HEK293 (cell line): Measurements from ENCODE around the gene TSPEAR.
A peak's percentile ranks its signal among the peaks of the same experiment; 100 is the strongest.

ENCODE experiments used
- CTCF ChIA-PET: fragments of 350-600 bp; formaldehyde crosslinking; extraction: SDS; loops from one replicate; lab custom pipeline; 2021; ENCODE audit warnings: antibody characterized with exemption; lab: Yijun Ruan, JAX
- POLR2A ChIA-PET: fragments of 300-600 bp; formaldehyde crosslinking; extraction: SDS; loops from one replicate; lab custom pipeline; 2020; ENCODE audit warnings: antibody characterized with exemption, inconsistent platforms; lab: Yijun Ruan, JAX
- H3K27ac ChIP-seq: fragments of 200-500 bp; sonication (Bioruptor generic); 2 replicates; pipeline ENCODE4 v1.5.1; 2014; ENCODE audit warnings: low read depth, low read length, control low read depth, inconsistent platforms; ENCODE audit errors: extremely low read depth
- H3K36me3 ChIP-seq, 2 experiments: fragments of 200-500 bp in 1 of 2; sonication (Bioruptor generic) in 1 of 2; 1 replicate in 1 of 2; 2 replicates in 1 of 2; pipeline ENCODE4 v1.5.1; 2014 to 2017; ENCODE audit warnings: inconsistent platforms in 2 of 2, low read length in 2 of 2; ENCODE audit not compliant: control insufficient read depth in 2 of 2, insufficient read depth in 1 of 2
- H3K4me1 ChIP-seq: fragments of 200-500 bp; sonication (Bioruptor generic); 2 replicates; pipeline ENCODE4 v1.5.1; 2014; ENCODE audit warnings: mild to moderate bottlenecking, low read length, inconsistent platforms; ENCODE audit not compliant: control insufficient read depth, insufficient read depth
- H3K4me3 ChIP-seq: 2 replicates; pipeline ENCODE4 v1.5.1; 2011; ENCODE audit warnings: low read depth, mild to moderate bottlenecking, control low read depth, low read length, moderate library complexity
- H3K9me3 ChIP-seq: fragments of 200-500 bp; sonication (Bioruptor generic); 2 replicates; pipeline ENCODE4 v1.5.1; 2014; ENCODE audit warnings: low read depth, low read length, inconsistent platforms; ENCODE audit not compliant: control insufficient read depth, insufficient read depth
- GLI4 ChIP-seq: fragments of 450-650 bp; formaldehyde crosslinking; IDR thresholded peaks from 2 replicates; pipeline ENCODE4 v1.5.1; 2016; ENCODE audit warnings: missing biosample characterization, missing genetic modification characterization
- HOXD13 ChIP-seq: sonication (generic); formaldehyde crosslinking; IDR thresholded peaks from 2 replicates; pipeline ENCODE4 v1.8.0; 2022; ENCODE audit warnings: missing genetic modification reagents, borderline replicate concordance
- MEIS1 ChIP-seq: sonication (generic); formaldehyde crosslinking; IDR thresholded peaks from 2 replicates; pipeline ENCODE4 v1.8.1; 2022; ENCODE audit warnings: missing genetic modification reagents, mild to moderate bottlenecking, borderline replicate concordance
- MZF1 ChIP-seq: fragments of 450-650 bp; formaldehyde crosslinking; IDR thresholded peaks from 2 replicates; pipeline ENCODE4 v1.5.1; 2017; ENCODE audit warnings: missing biosample characterization, missing genetic modification characterization, borderline replicate concordance
- TCF7L2 ChIP-seq: IDR thresholded peaks from 2 replicates; pipeline ENCODE4 v1.6.1; 2011; ENCODE audit warnings: low read depth, mild to moderate bottlenecking, inconsistent platforms, low read length, moderate library complexity, borderline replicate concordance
- YY1 ChIP-seq: fragments of 450-650 bp; formaldehyde crosslinking; IDR thresholded peaks from 2 replicates; pipeline ENCODE4 v1.5.1; 2018; ENCODE audit warnings: missing biosample characterization, missing genetic modification characterization
- ZFP41 ChIP-seq: fragments of 450-650 bp; formaldehyde crosslinking; IDR thresholded peaks from 2 replicates; pipeline ENCODE4 v1.5.1; 2016; ENCODE audit warnings: missing biosample characterization, missing genetic modification characterization, borderline replicate concordance
- ZIC2 ChIP-seq: fragments of 450-650 bp; formaldehyde crosslinking; IDR thresholded peaks from 2 replicates; pipeline ENCODE4 v1.5.1; 2016; ENCODE audit warnings: missing biosample characterization, missing genetic modification characterization
- ZNF214 ChIP-seq: fragments of 450-650 bp; formaldehyde crosslinking; IDR thresholded peaks from 2 replicates; pipeline ENCODE4 v1.5.1; 2017; ENCODE audit warnings: missing biosample characterization, mild to moderate bottlenecking, missing genetic modification characterization, borderline replicate concordance
- ZNF280C ChIP-seq: fragments of 450-650 bp; formaldehyde crosslinking; IDR thresholded peaks from 2 replicates; pipeline ENCODE4 v1.5.1; 2016; ENCODE audit warnings: missing biosample characterization, missing genetic modification characterization
- ZNF302 ChIP-seq: fragments of 450-650 bp; formaldehyde crosslinking; IDR thresholded peaks from 2 replicates; pipeline ENCODE4 v1.5.1; 2016; ENCODE audit warnings: missing biosample characterization, missing genetic modification characterization, low read depth
- ZNF311 ChIP-seq: fragments of 450-650 bp; formaldehyde crosslinking; IDR thresholded peaks from 2 replicates; pipeline ENCODE4 v1.5.1; 2017; ENCODE audit warnings: missing biosample characterization, missing genetic modification characterization, borderline replicate concordance
- ZNF341 ChIP-seq: fragments of 450-650 bp; formaldehyde crosslinking; IDR thresholded peaks from 2 replicates; pipeline ENCODE4; 2016; ENCODE audit warnings: low read depth, missing biosample characterization, missing genetic modification characterization
- ZNF449 ChIP-seq: fragments of 450-650 bp; formaldehyde crosslinking; IDR thresholded peaks from 2 replicates; pipeline ENCODE4 v1.5.1; 2017; ENCODE audit warnings: missing biosample characterization, mild to moderate bottlenecking, missing genetic modification characterization, moderate library complexity
- ZNF521 ChIP-seq: fragments of 450-650 bp; formaldehyde crosslinking; IDR thresholded peaks from 2 replicates; pipeline ENCODE4 v1.5.1; 2017; ENCODE audit warnings: missing biosample characterization, mild to moderate bottlenecking, missing genetic modification characterization
- ZNF555 ChIP-seq: fragments of 450-650 bp; formaldehyde crosslinking; conservative IDR thresholded peaks from 2 replicates; pipeline ENCODE4 v1.5.1; 2017; ENCODE audit warnings: missing biosample characterization, mild to moderate bottlenecking, missing genetic modification characterization, inconsistent platforms
- ZNF580 ChIP-seq: fragments of 450-650 bp; formaldehyde crosslinking; IDR thresholded peaks from 2 replicates; pipeline ENCODE4 v1.5.1; 2016; ENCODE audit warnings: missing biosample characterization, missing genetic modification characterization
- ZNF585B ChIP-seq: fragments of 450-650 bp; formaldehyde crosslinking; IDR thresholded peaks from 2 replicates; pipeline ENCODE4 v1.5.1; 2016; ENCODE audit warnings: missing biosample characterization, missing genetic modification characterization
- ZNF629 ChIP-seq: fragments of 450-650 bp; formaldehyde crosslinking; IDR thresholded peaks from 2 replicates; pipeline ENCODE4 v1.5.1; 2017; ENCODE audit warnings: missing biosample characterization, missing genetic modification characterization
- ZNF658 ChIP-seq: fragments of 450-650 bp; formaldehyde crosslinking; IDR thresholded peaks from 2 replicates; pipeline ENCODE4; 2016; ENCODE audit warnings: missing biosample characterization, missing genetic modification characterization
- ZNF660 ChIP-seq: fragments of 450-650 bp; IDR thresholded peaks from 2 replicates; pipeline ENCODE4 v1.5.1; 2018; ENCODE audit warnings: missing biosample characterization, mild to moderate bottlenecking, missing genetic modification characterization
- ZNF792 ChIP-seq: fragments of 450-650 bp; formaldehyde crosslinking; IDR thresholded peaks from 2 replicates; pipeline ENCODE4 v1.5.1; 2016; ENCODE audit warnings: missing biosample characterization, missing genetic modification characterization
- ZSCAN30 ChIP-seq: fragments of 450-650 bp; IDR thresholded peaks from 2 replicates; pipeline ENCODE4 v1.5.1; 2018; ENCODE audit warnings: missing biosample characterization, mild to moderate bottlenecking, missing genetic modification characterization, moderate library complexity
- TF ChIP-seq, protein P1 (sequence below): fragments of 450-650 bp; formaldehyde crosslinking; IDR thresholded peaks from 2 replicates; pipeline ENCODE4 v1.5.1; 2017; ENCODE audit warnings: missing biosample characterization, missing genetic modification characterization
- TF ChIP-seq, protein P2 (sequence below): sonication (generic); formaldehyde crosslinking; IDR thresholded peaks from 2 replicates; pipeline ENCODE4 v1.8.1; 2022; ENCODE audit warnings: mild to moderate bottlenecking, moderate library complexity, missing genetic modification reagents
- TF ChIP-seq, protein P3 (sequence below): fragments of 450-650 bp; formaldehyde crosslinking; IDR thresholded peaks from 2 replicates; pipeline ENCODE4 v1.5.1; 2017; ENCODE audit warnings: missing biosample characterization, missing genetic modification characterization

Gene TSPEAR

GRCh38 chr21:44529503-44530125, 181.8 kb downstream of the TSPEAR start:
- Histone ChIP-seq H3K36me3 (no peaks in the 10 kb centered on the region), H3K27ac (no peak overlapping the region), H3K4me1 (no peaks in the 10 kb centered on the region), H3K9me3 (no peaks in the 10 kb centered on the region), H3K4me3 (no peak overlapping the region)
- TF ChIP-seq ZIC2 (tag by site-specific recombination) (peak; percentile 74), ZNF658 (tag by site-specific recombination) (no peak)
- CTCF ChIA-PET, result interaction anchor here (0.9 kb wide), 1 partner anchor 19 kb away, joined by 3 read pairs; no protein-coding TSS in a partner anchor
- POLR2A ChIA-PET, result no interaction called here

- no peak overlapping the region for H3K27ac ChIP-seq
- CTCF ChIA-PET, result no interaction called here
Observed at GRCh38 chr21:44529011-44529421, 182.4 kb downstream of the TSPEAR start.

DNA sequence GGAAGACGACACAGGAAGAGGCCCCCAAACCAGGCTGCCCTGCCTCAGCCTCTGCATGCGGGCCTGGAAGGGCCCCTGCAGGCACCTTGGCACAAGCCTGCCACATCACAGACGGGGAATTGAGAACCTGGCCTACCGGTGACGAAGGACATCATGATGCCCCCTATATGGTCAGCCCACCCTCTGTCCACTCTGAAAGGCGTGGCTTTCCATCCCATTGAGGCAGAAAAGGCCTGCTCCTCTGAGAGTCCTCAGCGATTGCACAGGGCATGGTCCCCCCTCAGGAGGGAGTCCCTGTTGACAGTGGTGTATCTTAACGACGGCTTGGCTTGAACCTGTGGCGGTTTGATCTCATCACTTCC, 182.8 kb downstream of the TSPEAR start:
- no peaks in the 10 kb centered on the region for H3K36me3 ChIP-seq
- no peak overlapping the region for H3K4me3 ChIP-seq
- H3K4me1 ChIP-seq, result no peaks in the 10 kb centered on the region
- CTCF ChIA-PET, result no interaction called here
- POLR2A ChIA-PET, result no interaction called here
- H3K9me3 ChIP-seq, result no peaks in the 10 kb centered on the region
- no peak overlapping the region for H3K27ac ChIP-seq
- TF ChIP-seq YY1 (tag by site-specific recombination) (no peak), ZNF585B (no peak), ZNF214 (tag by site-specific recombination) (no peak), GLI4 (tag by site-specific recombination) (no peak), ZFP41 (tag by site-specific recombination) (no peak), ZNF311 (tag by site-specific recombination) (no peak), ZNF555 (tag by site-specific recombination) (no peak), HOXD13 (no peak), ZSCAN30 (tag by site-specific recombination) (no peak), ZNF280C (no peak)
- TF ChIP-seq, protein P1, sequence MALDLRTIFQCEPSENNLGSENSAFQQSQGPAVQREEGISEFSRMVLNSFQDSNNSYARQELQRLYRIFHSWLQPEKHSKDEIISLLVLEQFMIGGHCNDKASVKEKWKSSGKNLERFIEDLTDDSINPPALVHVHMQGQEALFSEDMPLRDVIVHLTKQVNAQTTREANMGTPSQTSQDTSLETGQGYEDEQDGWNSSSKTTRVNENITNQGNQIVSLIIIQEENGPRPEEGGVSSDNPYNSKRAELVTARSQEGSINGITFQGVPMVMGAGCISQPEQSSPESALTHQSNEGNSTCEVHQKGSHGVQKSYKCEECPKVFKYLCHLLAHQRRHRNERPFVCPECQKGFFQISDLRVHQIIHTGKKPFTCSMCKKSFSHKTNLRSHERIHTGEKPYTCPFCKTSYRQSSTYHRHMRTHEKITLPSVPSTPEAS (tag by site-specific recombination), result no peak
- TF ChIP-seq, protein P2, sequence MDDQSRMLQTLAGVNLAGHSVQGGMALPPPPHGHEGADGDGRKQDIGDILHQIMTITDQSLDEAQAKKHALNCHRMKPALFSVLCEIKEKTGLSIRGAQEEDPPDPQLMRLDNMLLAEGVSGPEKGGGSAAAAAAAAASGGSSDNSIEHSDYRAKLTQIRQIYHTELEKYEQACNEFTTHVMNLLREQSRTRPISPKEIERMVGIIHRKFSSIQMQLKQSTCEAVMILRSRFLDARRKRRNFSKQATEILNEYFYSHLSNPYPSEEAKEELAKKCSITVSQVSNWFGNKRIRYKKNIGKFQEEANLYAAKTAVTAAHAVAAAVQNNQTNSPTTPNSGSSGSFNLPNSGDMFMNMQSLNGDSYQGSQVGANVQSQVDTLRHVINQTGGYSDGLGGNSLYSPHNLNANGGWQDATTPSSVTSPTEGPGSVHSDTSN (CRISPR knock-in tag), result no peak

More at GRCh38 chr21:44529011-44529421, 182.4 kb downstream of the TSPEAR start:
- Histone ChIP-seq H3K36me3 (no peaks in the 10 kb centered on the region), H3K9me3 (no peaks in the 10 kb centered on the region), H3K4me3 (no peak overlapping the region), H3K4me1 (no peaks in the 10 kb centered on the region)
- POLR2A ChIA-PET, result no interaction called here
- TF ChIP-seq ZNF449 (tag by site-specific recombination) (no peak), TCF7L2 (no peak), MEIS1 (no peak), ZNF580 (tag by site-specific recombination) (no peak), ZNF660 (tag by site-specific recombination) (no peak), ZNF341 (tag by site-specific recombination) (no peak), ZNF302 (tag by site-specific recombination) (no peak), ZNF521 (tag by site-specific recombination) (no peak), MZF1 (no peak), ZNF792 (tag by site-specific recombination) (no peak), ZNF629 (no peak), YY1 (tag by site-specific recombination) (no peak)
- TF ChIP-seq, protein P3, sequence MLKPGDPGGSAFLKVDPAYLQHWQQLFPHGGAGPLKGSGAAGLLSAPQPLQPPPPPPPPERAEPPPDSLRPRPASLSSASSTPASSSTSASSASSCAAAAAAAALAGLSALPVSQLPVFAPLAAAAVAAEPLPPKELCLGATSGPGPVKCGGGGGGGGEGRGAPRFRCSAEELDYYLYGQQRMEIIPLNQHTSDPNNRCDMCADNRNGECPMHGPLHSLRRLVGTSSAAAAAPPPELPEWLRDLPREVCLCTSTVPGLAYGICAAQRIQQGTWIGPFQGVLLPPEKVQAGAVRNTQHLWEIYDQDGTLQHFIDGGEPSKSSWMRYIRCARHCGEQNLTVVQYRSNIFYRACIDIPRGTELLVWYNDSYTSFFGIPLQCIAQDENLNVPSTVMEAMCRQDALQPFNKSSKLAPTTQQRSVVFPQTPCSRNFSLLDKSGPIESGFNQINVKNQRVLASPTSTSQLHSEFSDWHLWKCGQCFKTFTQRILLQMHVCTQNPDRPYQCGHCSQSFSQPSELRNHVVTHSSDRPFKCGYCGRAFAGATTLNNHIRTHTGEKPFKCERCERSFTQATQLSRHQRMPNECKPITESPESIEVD (tag by site-specific recombination), result no peak
